Type B pancreatic cell (in vitro differentiated cells): ENCODE data around the gene USP24. TPM values are rescaled to one million over a fixed set of nuclear protein-coding genes. Genes with fewer than 3 reads are reported as not detected.
"Not testable (repeated sequence)": the region's sequence is repeated elsewhere in the genome, so short reads cannot be mapped to it uniquely, and the experiment has no call there.

Source experiments
- DNase-seq: peaks from one replicate; pipeline ENCODE4 v3.0.0; 2021; ENCODE audit warnings: mixed read lengths; ENCODE audit not compliant: unreplicated experiment; ENCODE audit errors: extremely low spot score
- H3K27ac Mint-ChIP-seq: 2 replicates; pipeline ENCODE4 v1.8.0; 2021; ENCODE audit warnings: mild to moderate bottlenecking, mixed read lengths
- H3K27me3 Mint-ChIP-seq: 2 replicates; pipeline ENCODE4 v1.8.0; 2021; ENCODE audit warnings: mixed read lengths
- H3K36me3 Mint-ChIP-seq: 2 replicates; pipeline ENCODE4 v1.8.0; 2021; ENCODE audit warnings: mixed read lengths
- H3K4me1 Mint-ChIP-seq: one replicate; pipeline ENCODE4 v1.8.0; 2021; ENCODE audit warnings: mixed read lengths; ENCODE audit not compliant: unreplicated experiment
- H3K4me3 Mint-ChIP-seq: 2 replicates; pipeline ENCODE4 v1.8.0; 2021; ENCODE audit warnings: mild to moderate bottlenecking, mixed read lengths
- H3K9me3 Mint-ChIP-seq: 2 replicates; pipeline ENCODE4 v1.8.0; 2021; ENCODE audit warnings: mixed read lengths
- total RNA-seq: library from RNA; stranded (reverse); gene quantifications from 2 replicates; pipeline ENCODE4 v1.2.1, GENCODE V29; 2021; ENCODE audit warnings: low replicate concordance
- TF ChIP-seq, protein P1 (sequence below): fragments of 200-600 bp; sonication (generic); conservative IDR thresholded peaks from 2 replicates; pipeline ENCODE4 v1.5.0; 2021; ENCODE audit warnings: antibody characterized with exemption, mild to moderate bottlenecking

The USP24 gene
- total RNA-seq, 1 donor from 2014 or later, result 44.5 TPM

- H3K4me3 Mint-ChIP-seq, result no peak overlapping the region
- peaks cover 21% of the 10 kb centered on the region for H3K36me3 Mint-ChIP-seq
- no peaks in the 10 kb centered on the region for H3K27me3 Mint-ChIP-seq
- no peak overlapping the region for H3K27ac Mint-ChIP-seq
- H3K9me3 Mint-ChIP-seq, result peaks cover 8% of the 10 kb centered on the region
- peaks cover 14% of the 10 kb centered on the region for H3K4me1 Mint-ChIP-seq
- TF ChIP-seq, protein P1, sequence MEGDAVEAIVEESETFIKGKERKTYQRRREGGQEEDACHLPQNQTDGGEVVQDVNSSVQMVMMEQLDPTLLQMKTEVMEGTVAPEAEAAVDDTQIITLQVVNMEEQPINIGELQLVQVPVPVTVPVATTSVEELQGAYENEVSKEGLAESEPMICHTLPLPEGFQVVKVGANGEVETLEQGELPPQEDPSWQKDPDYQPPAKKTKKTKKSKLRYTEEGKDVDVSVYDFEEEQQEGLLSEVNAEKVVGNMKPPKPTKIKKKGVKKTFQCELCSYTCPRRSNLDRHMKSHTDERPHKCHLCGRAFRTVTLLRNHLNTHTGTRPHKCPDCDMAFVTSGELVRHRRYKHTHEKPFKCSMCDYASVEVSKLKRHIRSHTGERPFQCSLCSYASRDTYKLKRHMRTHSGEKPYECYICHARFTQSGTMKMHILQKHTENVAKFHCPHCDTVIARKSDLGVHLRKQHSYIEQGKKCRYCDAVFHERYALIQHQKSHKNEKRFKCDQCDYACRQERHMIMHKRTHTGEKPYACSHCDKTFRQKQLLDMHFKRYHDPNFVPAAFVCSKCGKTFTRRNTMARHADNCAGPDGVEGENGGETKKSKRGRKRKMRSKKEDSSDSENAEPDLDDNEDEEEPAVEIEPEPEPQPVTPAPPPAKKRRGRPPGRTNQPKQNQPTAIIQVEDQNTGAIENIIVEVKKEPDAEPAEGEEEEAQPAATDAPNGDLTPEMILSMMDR, result no peak
- DNase-seq, result no peak
Observed at GRCh38 chr1:55196433-55197035, 18.6 kb downstream of the USP24 start.

- Mint-ChIP-seq H3K4me1 (peaks cover 14% of the 10 kb centered on the region), H3K9me3 (peaks cover 8% of the 10 kb centered on the region), H3K36me3 (peaks cover 21% of the 10 kb centered on the region), H3K27me3 (no peaks in the 10 kb centered on the region), H3K4me3 (no peak overlapping the region), H3K27ac (no peak overlapping the region)
- DNase-seq, result no peak
- TF ChIP-seq, protein P1, result no peak
Observed at GRCh38 chr1:55195521-55196233, 19.5 kb downstream of the USP24 start.

DNA sequence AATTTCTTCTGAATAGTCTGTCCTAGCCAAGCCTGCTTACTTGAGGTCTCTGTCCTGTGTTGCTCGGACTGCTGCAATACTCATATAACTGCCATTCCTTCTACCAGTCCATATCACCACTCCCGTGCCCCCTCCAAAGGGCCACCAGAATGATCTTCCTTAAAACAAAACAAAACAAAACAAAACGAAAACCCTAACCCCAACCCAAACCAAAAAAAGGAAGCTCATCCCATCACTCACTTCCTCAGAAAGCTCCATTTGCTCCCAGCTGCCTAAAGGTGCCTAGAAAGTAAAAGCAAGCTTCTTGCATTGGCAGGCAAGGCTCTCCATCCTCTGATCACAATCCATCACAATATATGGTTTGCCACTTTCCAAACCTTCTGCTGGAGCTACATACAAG lies 20.3 kb downstream of the USP24 start:
- peaks cover 14% of the 10 kb centered on the region for H3K4me1 Mint-ChIP-seq
- no peak overlapping the region for H3K4me3 Mint-ChIP-seq
- H3K27ac Mint-ChIP-seq, result no peak overlapping the region
- TF ChIP-seq, protein P1, result no peak
- H3K27me3 Mint-ChIP-seq, result no peaks in the 10 kb centered on the region
- no peak for DNase-seq
- peaks cover 21% of the 10 kb centered on the region for H3K36me3 Mint-ChIP-seq
- peaks cover 7% of the 10 kb centered on the region for H3K9me3 Mint-ChIP-seq

- Mint-ChIP-seq H3K4me1 (peaks cover 12% of the 10 kb centered on the region), H3K9me3 (no peaks in the 10 kb centered on the region), H3K27ac (no peak overlapping the region), H3K27me3 (no peaks in the 10 kb centered on the region), H3K4me3 (no peak overlapping the region), H3K36me3 (peaks cover 15% of the 10 kb centered on the region)
- no peak for DNase-seq
- TF ChIP-seq, protein P1, result no peak
Observed at GRCh38 chr1:55192093-55192492, 23.1 kb downstream of the USP24 start.

DNA sequence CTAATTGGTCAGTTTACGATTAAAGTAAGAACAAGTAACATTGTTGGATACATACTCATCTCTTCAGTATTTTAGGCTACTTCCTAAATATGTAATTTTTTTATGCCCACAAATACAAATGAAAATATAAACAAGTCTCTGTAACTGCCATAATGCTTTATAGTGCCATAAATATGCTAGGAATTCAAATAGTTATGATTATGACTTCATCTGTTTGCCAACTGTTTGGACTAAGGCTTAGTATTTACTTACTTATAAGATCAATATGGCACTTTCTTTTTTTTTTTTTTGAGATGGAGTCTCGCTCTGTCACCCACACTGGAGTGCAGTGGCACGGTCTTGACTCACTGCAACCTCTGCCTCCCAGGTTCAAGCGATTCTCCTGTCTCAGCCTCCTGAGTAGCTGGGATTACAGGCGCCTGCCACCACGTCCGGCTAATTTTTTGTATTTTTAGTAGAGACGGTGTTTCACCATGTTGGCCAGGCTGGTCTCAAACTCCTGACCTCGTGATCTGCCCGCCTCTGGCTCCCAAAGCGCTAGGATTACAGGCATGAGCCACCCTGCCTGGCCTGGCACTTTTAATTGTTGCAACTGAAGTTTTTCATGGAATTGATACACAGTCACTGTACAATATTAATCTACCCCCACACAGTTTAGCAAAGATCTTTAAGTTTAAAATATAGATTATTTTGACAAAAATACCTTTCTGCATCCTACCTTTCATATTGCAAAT lies 23.8 kb downstream of the USP24 start:
- not testable (repeated sequence) for H3K27me3 Mint-ChIP-seq, DNase-seq, H3K27ac Mint-ChIP-seq, H3K9me3 Mint-ChIP-seq, H3K4me3 Mint-ChIP-seq
- Mint-ChIP-seq H3K36me3 (peaks cover 17% of the 10 kb centered on the region), H3K4me1 (peaks cover 11% of the 10 kb centered on the region)

DNA sequence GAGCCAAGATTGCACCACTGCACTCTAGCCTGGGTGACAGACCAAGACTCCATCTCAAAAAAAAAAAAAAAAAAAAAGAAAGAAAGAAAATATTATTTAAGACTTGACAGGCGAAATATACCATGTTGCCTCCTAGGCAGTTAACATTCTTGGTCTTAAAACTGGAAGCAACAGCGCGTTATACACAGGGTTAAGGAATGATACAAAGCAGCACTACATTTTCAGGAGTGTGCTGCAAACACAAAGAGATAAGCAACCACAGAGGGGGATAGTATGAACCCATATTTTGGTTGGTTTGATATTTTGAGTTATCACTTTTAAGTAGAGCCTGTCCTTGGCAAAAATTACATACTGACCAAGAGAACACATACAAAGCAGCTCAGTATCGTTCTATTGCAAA lies 25.1 kb downstream of the USP24 start:
- Mint-ChIP-seq H3K4me1 (peaks cover 7% of the 10 kb centered on the region), H3K4me3 (no peak overlapping the region), H3K9me3 (peaks cover 10% of the 10 kb centered on the region), H3K27ac (no peak overlapping the region), H3K36me3 (peaks cover 22% of the 10 kb centered on the region), H3K27me3 (no peaks in the 10 kb centered on the region)
- TF ChIP-seq, protein P1, result no peak
- no peak for DNase-seq
